Brain pericyte (primary cell): ENCODE measurements around the gene GGTLC1.
"Not testable (repeated sequence)": the region's sequence is repeated elsewhere in the genome, so short reads cannot be mapped to it uniquely, and the experiment has no call there.

Experiments used
- DNase-seq: peaks from one replicate; pipeline ENCODE4 v3.0.0-alpha.2; 2012; ENCODE audit warnings: low read depth, low spot score

Gene GGTLC1

DNA sequence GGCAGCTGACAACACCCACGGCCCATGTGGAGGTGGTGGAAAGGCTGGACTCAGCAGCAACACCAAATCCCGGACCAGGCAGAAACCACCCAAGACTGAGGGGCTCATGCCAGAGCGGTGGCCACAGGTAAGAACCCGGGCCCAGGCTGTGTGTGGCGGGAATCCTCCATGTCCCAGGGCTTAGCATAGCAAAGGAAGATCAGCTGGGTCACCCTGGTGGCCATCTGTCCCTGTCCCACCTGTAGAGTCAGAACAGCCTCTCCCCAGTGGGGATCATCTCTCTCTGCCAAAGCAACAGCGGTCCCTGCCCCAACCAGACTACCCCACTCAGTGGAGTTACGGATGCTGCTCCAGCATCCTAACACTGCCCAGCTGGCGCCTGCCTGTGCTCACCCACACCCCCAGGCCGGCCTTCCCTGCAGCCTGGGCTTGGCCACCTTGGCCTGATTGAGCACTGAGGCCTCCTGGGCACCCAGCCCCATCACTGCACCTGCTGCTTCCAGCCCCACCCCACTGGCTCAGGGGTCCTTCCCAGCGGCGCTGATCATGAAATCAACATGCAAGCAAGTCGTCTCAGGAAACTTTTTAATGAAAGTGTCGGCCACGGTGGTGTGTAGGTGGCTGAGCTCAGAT is 5.5 kb upstream of the GGTLC1 start:
- DNase-seq, result not testable (repeated sequence)

DNA sequence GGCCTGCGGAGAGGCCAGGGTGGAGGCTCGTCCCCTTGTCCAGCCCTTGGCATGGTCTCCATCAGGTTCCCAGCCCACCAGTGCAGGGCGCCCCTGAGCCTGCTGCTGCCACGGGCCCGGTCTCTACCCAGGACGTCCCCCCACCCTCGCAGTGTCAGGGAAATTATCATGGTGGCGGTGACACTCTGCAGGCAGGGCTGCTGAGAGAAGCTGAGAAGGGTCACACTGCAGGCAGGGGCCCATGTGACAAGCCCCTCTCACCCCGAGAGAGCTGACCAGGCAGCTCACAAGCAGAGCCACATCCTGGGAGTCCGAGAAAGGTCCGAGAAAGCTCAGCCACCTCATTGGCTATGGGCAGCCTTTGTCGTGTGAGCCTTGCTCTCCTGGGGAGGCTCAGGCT is 4.9 kb upstream of the GGTLC1 start:
- not testable (repeated sequence) for DNase-seq

DNA sequence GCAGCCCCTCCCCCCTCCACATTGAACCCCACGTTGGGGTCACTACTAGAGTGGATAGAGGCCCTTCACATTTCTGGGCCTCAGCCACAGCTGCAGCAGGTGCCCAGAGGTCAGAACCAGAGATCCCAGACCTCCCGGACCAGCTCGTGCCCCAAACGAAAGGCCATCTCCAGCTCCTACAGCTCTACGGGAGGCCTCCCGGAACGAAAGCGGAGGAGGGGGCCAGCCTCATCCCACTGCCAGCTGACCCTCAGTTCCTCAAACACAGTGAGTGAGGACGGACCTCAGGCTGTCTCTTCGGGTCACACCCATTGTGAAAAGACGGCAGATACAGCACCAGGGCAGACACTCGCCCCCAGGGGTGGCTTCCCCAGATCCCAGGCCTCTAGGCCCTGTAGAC is 1.7 kb upstream of the GGTLC1 start:
- not testable (repeated sequence) for DNase-seq

DNA sequence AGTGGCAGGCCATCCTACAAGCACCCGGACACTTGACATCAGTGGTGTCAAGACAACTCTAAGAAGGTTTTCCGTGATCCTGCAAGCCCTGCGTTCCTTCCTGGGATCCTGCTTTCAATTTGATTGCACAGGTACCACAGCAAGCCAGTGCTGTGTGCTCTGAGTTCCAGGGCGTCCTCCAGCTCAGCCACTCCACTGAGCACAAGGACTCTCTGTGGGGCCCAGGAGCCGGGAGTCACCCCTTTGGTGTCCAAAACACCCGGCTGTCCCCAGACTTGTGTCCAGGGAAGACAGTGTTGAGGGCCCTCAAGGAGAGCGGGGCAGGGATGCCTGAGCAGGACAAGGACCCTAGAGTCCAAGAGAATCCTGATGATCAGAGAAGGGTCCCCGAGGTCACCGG is 387 bp upstream of the GGTLC1 start:
- not testable (repeated sequence) for DNase-seq

- not testable (repeated sequence) for DNase-seq
Measured at GRCh38 chr20:23986716-23987115, 1.9 kb downstream of the GGTLC1 start.

DNA sequence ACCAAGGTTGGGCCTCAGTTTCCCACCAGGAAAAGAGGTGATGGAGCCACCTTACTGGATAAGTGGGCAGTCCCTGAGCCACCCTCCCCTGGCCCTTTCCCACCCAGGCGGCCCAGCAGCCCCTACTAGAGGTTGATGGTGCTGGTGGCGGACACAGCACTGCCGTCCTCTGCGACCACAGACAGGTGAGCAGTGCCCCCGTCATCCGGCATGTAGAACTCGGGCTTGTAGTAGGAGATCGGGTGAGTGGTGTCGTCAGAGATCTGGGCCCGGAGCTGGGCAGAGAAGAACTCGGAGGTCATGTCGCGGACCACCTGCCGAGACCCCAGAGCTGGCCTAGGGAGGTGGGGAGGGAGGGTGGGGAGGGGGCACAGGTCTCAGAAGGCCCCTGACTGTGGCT is 2.3 kb downstream of the GGTLC1 start:
- DNase-seq, result not testable (repeated sequence)

DNA sequence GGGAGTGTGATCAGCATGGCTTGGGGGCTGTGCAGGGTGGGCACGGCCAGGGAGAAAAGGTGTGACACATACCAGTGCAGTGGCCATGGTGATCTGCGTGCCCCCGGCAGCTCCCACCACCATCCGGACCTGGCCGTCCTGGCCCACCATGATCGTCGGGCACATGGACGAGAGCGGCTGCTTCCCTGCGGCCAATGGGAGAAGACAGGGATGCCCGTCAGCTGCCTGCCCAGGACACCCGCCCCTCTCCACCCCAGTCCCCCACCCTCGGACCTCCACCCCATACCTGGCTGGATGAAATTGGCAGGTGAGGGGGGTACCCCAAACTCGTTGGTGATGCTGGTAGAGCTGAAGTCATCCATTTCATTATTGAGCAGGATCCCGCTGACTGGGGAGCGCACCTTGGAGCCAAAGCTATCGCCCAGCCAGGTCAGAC is 2.8 kb downstream of the GGTLC1 start:
- DNase-seq, result not testable (repeated sequence)

GRCh38 chr20:23985066-23985789 is 3.4 kb downstream of the GGTLC1 start:
- not testable (repeated sequence) for DNase-seq

GRCh38 chr20:23984476-23985023 is 4.0 kb downstream of the GGTLC1 start:
- DNase-seq, result not testable (repeated sequence)

- not testable (repeated sequence) for DNase-seq
Measured at GRCh38 chr20:23982112-23983018, 6.2 kb downstream of the GGTLC1 start.

DNA sequence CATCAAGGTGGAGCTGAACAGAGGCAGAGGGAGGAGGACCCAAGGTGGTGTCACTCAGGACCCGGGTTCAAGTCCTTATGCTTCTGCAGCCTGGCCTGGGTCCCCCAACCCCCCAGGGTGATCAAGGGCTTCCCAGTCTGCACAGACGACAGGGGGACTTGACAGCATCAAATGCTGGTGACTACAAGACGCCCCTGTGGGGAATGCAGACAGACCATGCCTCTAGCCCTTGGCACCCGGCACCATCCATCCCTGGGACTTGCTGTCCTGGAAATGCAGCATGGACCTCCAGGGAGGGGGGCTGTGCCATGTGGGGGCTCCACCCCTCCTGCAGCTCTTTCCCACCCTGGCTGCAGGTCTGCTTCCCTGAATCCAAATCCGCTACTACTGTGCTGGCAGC is 7.1 kb downstream of the GGTLC1 start:
- not testable (repeated sequence) for DNase-seq

- not testable (repeated sequence) for DNase-seq
Measured at GRCh38 chr20:23981014-23981413, 7.6 kb downstream of the GGTLC1 start.

DNA sequence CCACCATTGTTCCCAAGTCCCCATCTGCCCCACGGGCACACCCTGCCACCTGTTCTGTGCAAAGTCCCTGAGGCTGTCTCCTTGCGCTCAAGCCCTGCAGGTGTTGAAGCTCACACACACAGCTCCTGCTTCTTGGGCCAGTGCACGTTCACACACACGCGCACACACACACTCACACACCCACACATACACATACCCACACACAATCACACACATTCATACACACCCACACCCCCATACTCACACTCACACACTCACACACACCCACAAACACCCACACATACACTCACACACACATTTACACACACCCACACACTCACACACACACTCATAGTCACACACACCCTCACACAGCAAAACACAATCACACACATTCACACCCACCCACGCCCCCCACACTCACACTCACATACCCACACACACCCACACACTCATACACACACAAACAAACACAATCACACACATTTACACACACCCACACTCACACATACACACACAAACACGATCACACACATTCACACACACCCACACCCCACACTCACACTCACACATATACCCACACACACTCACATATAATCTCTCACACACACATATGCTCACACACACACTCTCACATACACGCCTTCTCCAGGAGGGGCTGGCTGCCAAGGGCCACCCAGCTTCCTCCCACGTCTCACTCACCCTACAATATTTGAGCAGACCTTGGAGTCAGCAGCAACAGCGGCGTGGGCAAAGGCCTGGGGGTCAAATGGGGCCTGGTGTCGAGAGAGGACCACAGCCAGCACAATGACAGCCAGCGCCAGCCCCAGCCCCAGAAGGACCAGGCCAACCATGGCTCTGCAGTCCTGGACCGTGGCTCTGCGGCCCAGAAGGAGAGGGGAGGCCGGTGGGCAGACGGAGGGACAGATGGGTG is 8.4 kb downstream of the GGTLC1 start:
- not testable (repeated sequence) for DNase-seq

DNA sequence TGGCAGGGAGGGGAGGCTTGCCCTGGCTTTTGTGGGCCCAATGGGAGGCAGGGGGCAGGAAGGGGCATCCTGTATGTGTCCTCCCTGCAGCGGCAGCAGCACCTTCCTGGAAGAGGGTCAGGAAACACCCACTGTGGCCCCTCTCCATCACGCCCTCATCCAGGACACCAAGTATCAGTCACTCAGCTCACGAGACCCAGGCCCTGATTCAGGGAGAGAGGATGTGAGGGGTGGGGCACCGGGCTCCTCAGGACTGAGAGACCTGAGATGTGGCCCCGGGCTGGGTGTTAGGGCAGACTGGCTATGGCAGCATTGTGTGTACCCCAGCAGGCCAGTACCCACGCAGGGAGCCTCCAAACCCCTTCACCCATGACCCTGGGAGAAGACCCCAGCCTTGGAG is 9.2 kb downstream of the GGTLC1 start:
- not testable (repeated sequence) for DNase-seq

GRCh38 chr20:23978457-23978856 is 10.1 kb downstream of the GGTLC1 start:
- DNase-seq, result not testable (repeated sequence)

- DNase-seq, result no peak
Measured at GRCh38 chr20:23974966-23975365, 13.6 kb downstream of the GGTLC1 start.

DNA sequence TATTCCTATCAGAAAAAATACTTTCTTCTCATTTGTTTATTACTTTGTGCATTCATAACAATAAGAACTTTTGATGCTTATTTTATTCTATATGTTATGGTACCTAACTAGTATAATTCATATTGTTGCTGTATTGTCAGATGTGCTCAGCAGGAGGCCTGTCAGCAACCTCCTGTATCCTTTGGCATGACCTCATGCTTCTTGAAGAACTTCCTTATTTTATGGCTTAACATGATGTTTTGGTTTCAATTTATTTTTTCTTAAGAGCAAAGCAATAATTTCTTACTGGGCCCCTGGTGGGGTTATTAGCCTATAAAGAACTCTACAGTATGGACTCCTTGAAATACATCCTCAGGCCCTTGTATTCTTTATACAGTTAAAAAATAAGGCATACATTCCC is 17.3 kb downstream of the GGTLC1 start:
- no peak for DNase-seq

- no peak for DNase-seq
Measured at GRCh38 chr20:23970049-23970448, 18.5 kb downstream of the GGTLC1 start.

DNA sequence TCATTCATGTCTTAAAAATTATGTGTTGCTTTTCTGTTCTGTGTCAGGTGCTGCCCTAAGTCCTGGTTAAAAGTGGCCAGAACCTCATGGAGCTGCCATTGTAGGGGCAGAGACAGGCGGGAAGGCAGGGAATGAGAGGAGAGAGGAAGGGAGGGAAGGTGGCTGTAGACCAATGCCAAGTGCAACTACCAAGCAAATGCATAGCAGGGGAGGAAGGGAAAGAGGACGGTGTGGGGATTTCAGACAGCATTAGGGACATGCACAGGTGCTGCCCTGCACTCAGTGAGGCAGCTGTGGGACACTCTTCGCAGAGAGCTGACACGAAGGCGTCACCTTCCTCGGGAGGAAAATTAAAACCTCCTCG is 21.0 kb downstream of the GGTLC1 start:
- no peak for DNase-seq

DNA sequence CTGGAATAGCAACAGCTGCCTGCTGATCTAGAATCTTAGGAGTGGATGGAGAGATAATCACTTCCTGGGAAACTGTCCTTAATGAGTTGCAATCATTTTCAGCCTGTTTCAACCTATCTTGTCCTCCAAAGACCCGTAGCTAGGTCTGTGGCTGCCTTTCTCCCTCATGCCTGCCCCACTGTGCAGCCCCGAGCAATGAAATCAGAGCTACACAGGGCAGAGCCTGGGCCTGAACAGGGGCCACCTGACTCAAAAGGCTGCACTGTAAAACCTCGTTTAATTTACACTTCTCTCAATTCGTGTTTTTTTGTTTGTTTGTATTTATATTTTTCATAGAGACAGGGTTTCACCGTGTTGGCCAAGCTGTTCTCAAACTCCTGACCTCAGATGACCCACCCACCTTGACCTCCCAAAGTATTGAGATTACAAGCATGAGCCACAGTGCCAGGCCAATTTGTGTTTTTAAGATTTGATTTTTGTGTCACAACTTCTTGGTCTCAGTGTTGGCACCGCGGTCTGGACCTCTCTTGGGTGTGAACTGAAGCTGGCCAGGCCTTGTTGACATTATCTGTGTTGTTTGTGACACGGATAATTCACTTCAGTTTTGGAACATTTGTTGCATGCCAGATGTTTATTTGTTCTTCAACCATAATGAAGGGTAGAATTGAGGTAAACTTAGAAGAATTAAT is 21.5 kb downstream of the GGTLC1 start:
- no peak for DNase-seq
